Measurements from ENCODE around the gene NEIL1.
"Not testable (repeated sequence)": the region's sequence is repeated elsewhere in the genome, so short reads cannot be mapped to it uniquely, and the experiment has no call there.

Gene NEIL1

DNA sequence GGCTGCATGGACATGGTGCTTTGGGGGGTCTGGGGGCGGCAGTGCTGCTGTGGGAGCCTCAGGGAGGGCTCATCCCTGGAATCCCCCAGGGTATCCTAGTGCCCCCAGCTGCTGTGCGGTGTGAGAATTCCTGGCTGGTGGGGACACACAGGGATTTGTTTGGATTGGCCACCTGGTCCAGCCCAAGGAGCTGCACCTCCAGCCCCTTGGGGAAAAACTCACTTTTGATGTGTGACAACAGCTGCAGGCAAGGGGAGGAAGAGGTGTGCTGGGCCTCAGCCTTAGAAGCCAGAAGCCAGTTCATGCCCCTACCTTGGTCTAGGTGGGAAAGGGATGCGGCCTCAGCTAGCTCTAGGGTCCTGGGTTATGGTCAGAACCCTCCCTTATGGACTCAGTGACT, 19.3 kb upstream of the NEIL1 start:
- H4K20me1 ChIP-seq (ENCODE audit: insufficient read depth), result no peaks in the 10 kb centered on the region
- H3K27ac ChIP-seq, result no peak overlapping the region
- H3K27me3 ChIP-seq (ENCODE audit: insufficient read depth, low read depth), result no peaks in the 10 kb centered on the region
- no peaks in the 10 kb centered on the region for H3K79me2 ChIP-seq (ENCODE audit: insufficient read depth, low read depth)
- TF ChIP-seq, protein P1, sequence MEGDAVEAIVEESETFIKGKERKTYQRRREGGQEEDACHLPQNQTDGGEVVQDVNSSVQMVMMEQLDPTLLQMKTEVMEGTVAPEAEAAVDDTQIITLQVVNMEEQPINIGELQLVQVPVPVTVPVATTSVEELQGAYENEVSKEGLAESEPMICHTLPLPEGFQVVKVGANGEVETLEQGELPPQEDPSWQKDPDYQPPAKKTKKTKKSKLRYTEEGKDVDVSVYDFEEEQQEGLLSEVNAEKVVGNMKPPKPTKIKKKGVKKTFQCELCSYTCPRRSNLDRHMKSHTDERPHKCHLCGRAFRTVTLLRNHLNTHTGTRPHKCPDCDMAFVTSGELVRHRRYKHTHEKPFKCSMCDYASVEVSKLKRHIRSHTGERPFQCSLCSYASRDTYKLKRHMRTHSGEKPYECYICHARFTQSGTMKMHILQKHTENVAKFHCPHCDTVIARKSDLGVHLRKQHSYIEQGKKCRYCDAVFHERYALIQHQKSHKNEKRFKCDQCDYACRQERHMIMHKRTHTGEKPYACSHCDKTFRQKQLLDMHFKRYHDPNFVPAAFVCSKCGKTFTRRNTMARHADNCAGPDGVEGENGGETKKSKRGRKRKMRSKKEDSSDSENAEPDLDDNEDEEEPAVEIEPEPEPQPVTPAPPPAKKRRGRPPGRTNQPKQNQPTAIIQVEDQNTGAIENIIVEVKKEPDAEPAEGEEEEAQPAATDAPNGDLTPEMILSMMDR (conservative IDR thresholded peaks at IDR 0.05; ENCODE audit: low read depth, low read length), result no peak
- no peak overlapping the region for H2AFZ ChIP-seq (ENCODE audit: low read depth)
- H3K36me3 ChIP-seq (ENCODE audit: insufficient read depth), result no peaks in the 10 kb centered on the region
- H3K9ac ChIP-seq, result no peak overlapping the region
- no peaks in the 10 kb centered on the region for H3K4me1 ChIP-seq (ENCODE audit: low read depth, poor library complexity, severe bottlenecking)
- no peak overlapping the region for H3K4me3 ChIP-seq (IDR thresholded peaks at IDR 0.05; ENCODE audit: insufficient read depth, low read depth, low read length)
- H3K4me2 ChIP-seq, result no peak overlapping the region

DNA sequence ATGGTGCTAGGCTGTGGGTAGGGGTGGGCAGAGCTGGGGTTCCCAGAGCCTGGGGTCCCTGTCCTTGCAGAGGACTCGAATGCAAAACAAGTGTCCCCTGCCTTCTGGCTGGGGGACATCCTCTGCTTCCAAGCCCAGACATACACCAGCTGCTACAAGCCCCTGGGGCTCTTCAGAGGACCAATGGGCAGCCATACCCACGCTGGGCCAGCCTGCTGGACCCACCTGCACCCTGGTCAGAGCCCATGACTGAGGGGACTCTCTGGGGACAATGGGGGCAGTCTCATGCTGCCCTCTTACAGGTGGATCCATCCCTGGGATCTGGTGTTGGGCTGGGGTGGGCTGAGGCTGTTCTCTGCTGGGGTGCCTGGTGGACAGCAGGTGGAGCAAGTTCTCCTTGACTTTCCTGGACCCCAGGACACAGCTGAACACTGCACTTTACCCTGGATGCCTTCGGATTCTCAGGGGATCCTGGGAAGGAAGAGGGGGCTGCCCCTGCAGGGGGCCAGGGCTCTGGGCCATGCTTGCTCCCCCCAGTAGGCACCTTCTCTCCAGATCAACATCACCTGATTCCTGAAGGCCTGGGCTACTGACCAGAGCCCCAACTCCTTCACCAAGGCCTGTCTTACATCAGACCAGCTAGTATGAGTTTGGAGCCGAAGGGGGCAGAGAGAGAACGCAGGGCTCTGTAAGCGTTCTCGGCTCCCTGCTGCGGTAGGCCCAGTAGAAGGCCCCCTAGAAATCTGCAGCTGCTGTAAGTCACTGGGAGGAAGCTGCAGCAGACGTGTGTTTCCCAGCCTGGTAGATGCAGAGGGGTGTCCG, 18.1 kb upstream of the NEIL1 start:
- H3K27ac ChIP-seq, result no peak overlapping the region
- H3K9ac ChIP-seq, result no peak overlapping the region
- no peak overlapping the region for H3K4me2 ChIP-seq
- no peaks in the 10 kb centered on the region for H4K20me1 ChIP-seq (ENCODE audit: insufficient read depth)
- no peaks in the 10 kb centered on the region for H3K79me2 ChIP-seq (ENCODE audit: insufficient read depth, low read depth)
- no peaks in the 10 kb centered on the region for H3K36me3 ChIP-seq (ENCODE audit: insufficient read depth)
- H3K27me3 ChIP-seq (ENCODE audit: insufficient read depth, low read depth), result no peaks in the 10 kb centered on the region
- H3K4me1 ChIP-seq (ENCODE audit: low read depth, poor library complexity, severe bottlenecking), result peaks cover 3% of the 10 kb centered on the region
- no peak overlapping the region for H3K4me3 ChIP-seq (IDR thresholded peaks at IDR 0.05; ENCODE audit: insufficient read depth, low read depth, low read length)
- no peak overlapping the region for H2AFZ ChIP-seq (ENCODE audit: low read depth)
- TF ChIP-seq, protein P1 (conservative IDR thresholded peaks at IDR 0.05; ENCODE audit: low read depth, low read length), result no peak

DNA sequence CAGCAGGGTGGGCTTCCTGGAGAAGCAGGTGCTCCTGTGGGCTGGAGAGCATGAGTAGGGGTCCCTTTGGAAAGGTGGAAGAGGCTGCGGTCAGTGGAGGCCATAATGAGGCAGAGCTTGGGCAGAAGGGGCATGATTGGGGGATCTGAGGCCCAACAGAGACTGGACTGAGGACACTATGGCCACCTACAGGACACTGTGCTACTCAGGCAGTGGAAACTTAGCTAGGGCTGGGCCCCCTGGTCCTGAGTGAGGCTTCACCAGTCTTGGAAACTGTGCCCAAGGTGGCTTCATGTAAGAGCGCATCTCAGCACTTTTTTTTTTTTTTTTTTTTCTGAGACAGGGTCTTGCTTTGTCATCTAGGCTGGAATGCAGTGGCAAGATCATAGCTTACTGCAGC, 17.3 kb upstream of the NEIL1 start:
- no peak overlapping the region for H3K4me3 ChIP-seq (IDR thresholded peaks at IDR 0.05; ENCODE audit: insufficient read depth, low read depth, low read length)
- H3K4me2 ChIP-seq, result no peak overlapping the region
- no peaks in the 10 kb centered on the region for H4K20me1 ChIP-seq (ENCODE audit: insufficient read depth)
- no peaks in the 10 kb centered on the region for H3K79me2 ChIP-seq (ENCODE audit: insufficient read depth, low read depth)
- no peak overlapping the region for H3K27ac ChIP-seq
- H3K27me3 ChIP-seq (ENCODE audit: insufficient read depth, low read depth), result no peaks in the 10 kb centered on the region
- no peak overlapping the region for H3K9ac ChIP-seq
- H3K36me3 ChIP-seq (ENCODE audit: insufficient read depth), result no peaks in the 10 kb centered on the region
- no peak overlapping the region for H2AFZ ChIP-seq (ENCODE audit: low read depth)
- TF ChIP-seq, protein P1 (conservative IDR thresholded peaks at IDR 0.05; ENCODE audit: low read depth, low read length), result no peak
- H3K4me1 ChIP-seq (ENCODE audit: low read depth, poor library complexity, severe bottlenecking), result peaks cover 4% of the 10 kb centered on the region

DNA sequence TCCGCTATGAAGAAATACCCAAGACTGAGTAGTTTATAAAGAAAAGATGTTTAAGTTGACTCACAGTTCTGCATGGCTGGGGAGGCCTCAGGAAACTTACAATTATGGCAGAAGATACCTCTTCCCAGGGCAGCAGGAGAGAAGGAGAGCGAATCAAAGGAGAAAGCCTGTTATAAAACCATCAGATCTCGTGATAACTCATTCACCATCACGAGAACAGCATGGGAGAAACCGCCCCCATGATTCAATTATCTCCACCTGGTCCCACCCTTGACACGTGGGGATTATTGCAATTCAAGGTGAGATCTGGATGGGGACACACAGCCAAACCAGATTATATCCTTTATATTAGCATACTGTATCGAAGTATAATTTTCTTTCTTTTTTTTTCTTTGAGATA, 14.7 kb upstream of the NEIL1 start:
- H4K20me1 ChIP-seq (ENCODE audit: insufficient read depth); H3K79me2 ChIP-seq (ENCODE audit: insufficient read depth, low read depth); H2AFZ ChIP-seq (ENCODE audit: low read depth); H3K36me3 ChIP-seq (ENCODE audit: insufficient read depth); H3K4me3 ChIP-seq (IDR thresholded peaks at IDR 0.05; ENCODE audit: insufficient read depth, low read depth, low read length); H3K4me2 ChIP-seq; H3K27me3 ChIP-seq (ENCODE audit: insufficient read depth, low read depth); H3K27ac ChIP-seq; H3K9ac ChIP-seq: not testable (repeated sequence)
- peaks cover 18% of the 10 kb centered on the region for H3K4me1 ChIP-seq (ENCODE audit: low read depth, poor library complexity, severe bottlenecking)

DNA sequence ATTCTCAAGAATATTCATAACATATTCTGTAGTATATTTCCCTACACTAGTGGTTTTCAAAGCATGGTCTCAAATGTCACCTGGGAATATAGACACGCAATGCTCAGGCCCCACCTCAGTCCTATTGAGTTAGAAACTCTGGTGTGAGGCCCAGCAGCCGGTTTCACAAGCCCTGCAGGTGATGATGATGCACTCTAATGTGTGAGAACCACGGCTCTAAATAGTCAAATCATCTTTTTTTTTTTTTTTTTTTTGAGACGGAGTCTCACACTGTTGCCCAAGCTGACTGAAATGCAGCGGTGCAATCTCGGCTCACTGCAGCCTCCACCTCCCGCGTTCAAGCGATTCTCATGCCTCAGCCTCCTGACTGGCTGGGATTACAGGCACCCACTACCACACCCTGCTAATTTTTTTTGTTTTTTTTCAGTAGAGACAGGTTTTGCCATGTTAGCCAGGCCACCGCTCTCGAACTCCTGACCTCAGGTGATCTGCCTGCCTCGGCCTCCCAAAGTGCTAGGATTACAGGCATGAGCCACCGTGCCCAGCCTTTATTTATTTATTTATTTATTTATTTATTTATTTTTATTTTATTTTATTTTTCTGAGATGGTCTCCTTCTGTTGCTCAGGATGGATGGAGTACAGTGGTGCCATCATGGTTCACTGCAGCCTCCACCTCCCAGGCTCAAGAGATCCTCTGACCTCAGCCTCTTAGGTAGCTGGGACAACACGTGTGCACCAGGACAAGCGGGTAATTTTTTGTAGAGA, 13.0 kb upstream of the NEIL1 start:
- not testable (repeated sequence) for H2AFZ ChIP-seq (ENCODE audit: low read depth); H3K9ac ChIP-seq; H3K27ac ChIP-seq; H3K4me3 ChIP-seq (IDR thresholded peaks at IDR 0.05; ENCODE audit: insufficient read depth, low read depth, low read length); H4K20me1 ChIP-seq (ENCODE audit: insufficient read depth); H3K27me3 ChIP-seq (ENCODE audit: insufficient read depth, low read depth); H3K36me3 ChIP-seq (ENCODE audit: insufficient read depth); H3K79me2 ChIP-seq (ENCODE audit: insufficient read depth, low read depth); H3K4me2 ChIP-seq
- H3K4me1 ChIP-seq (ENCODE audit: low read depth, poor library complexity, severe bottlenecking), result peaks cover 20% of the 10 kb centered on the region
